ENCODE results near the gene MVK. TPM values are rescaled to one million over a fixed set of nuclear protein-coding genes. Genes with fewer than 3 reads are reported as not detected.

The MVK gene
- total RNA-seq, 1 donor, result 9.7 TPM

DNA sequence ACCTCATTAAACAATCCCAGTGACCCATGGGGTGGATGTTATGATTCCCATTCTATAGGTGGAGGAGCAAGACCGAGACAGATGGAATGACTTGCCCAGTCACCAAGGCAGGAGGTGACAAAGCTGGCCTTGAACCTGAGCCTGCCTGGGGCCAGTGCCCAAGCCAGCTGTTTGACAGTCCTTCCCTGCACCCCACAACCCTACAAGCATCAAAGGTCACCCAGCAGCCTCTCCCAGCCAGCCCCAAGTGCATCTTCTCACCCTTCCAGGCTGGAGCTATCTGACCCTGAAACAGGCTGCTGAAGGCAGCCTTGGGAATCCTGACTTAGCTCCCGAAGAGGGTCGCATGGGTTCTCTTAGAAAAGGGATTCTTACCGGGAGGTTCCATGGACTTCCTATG is 20.6 kb upstream of the MVK start:
- DNase-seq (ENCODE audit: low read depth), result no peak
- H3K4me3 ChIP-seq (ENCODE audit: low read depth, low read length), result no peak overlapping the region
- TF ChIP-seq, protein P1, sequence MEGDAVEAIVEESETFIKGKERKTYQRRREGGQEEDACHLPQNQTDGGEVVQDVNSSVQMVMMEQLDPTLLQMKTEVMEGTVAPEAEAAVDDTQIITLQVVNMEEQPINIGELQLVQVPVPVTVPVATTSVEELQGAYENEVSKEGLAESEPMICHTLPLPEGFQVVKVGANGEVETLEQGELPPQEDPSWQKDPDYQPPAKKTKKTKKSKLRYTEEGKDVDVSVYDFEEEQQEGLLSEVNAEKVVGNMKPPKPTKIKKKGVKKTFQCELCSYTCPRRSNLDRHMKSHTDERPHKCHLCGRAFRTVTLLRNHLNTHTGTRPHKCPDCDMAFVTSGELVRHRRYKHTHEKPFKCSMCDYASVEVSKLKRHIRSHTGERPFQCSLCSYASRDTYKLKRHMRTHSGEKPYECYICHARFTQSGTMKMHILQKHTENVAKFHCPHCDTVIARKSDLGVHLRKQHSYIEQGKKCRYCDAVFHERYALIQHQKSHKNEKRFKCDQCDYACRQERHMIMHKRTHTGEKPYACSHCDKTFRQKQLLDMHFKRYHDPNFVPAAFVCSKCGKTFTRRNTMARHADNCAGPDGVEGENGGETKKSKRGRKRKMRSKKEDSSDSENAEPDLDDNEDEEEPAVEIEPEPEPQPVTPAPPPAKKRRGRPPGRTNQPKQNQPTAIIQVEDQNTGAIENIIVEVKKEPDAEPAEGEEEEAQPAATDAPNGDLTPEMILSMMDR (IDR thresholded peaks at IDR 0.05; ENCODE audit: insufficient read depth, low read length), result no peak

- no peak for DNase-seq (ENCODE audit: low read depth)
- H3K4me3 ChIP-seq (ENCODE audit: low read depth, low read length), result no peak overlapping the region
- TF ChIP-seq, protein P1 (IDR thresholded peaks at IDR 0.05; ENCODE audit: insufficient read depth, low read length), result no peak
Measured at GRCh38 chr12:109553483-109553882, 20.1 kb upstream of the MVK start.

GRCh38 chr12:109553906-109554500 is 19.6 kb upstream of the MVK start:
- no peak for DNase-seq (ENCODE audit: low read depth)

DNA sequence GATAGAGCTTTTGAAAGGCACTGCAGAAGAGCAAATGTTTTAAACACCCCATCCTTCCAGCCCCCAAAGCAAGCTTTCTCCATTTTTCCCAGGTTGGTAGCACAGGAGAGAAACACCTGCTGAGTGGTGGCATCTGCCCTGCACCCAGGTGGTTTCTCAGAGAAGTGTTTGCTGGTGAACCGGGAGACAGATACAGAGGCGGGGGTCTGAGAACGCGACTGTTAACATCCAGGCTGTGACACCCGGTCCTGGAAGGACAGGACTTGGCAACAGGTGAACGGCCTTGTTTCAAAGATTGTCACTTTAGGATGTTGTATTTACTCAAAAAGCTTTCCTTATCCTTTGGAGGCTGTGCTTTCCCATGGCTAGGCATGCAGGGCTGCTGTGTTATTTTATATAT is 18.8 kb upstream of the MVK start:
- H3K4me3 ChIP-seq (ENCODE audit: low read depth, low read length), result no peak overlapping the region
- TF ChIP-seq, protein P1 (IDR thresholded peaks at IDR 0.05; ENCODE audit: insufficient read depth, low read length), result no peak
- no peak for DNase-seq (ENCODE audit: low read depth)

More at GRCh38 chr12:109553906-109554500, 19.6 kb upstream of the MVK start:
- TF ChIP-seq, protein P1 (IDR thresholded peaks at IDR 0.05; ENCODE audit: insufficient read depth, low read length), result no peak
- H3K4me3 ChIP-seq (ENCODE audit: low read depth, low read length), result no peak overlapping the region

GRCh38 chr12:109555431-109556315 is 17.9 kb upstream of the MVK start:
- H3K4me3 ChIP-seq (ENCODE audit: low read depth, low read length), result no peak overlapping the region
- TF ChIP-seq, protein P1 (IDR thresholded peaks at IDR 0.05; ENCODE audit: insufficient read depth, low read length), result no peak
- no peak for DNase-seq (ENCODE audit: low read depth)

- H3K4me3 ChIP-seq (ENCODE audit: low read depth, low read length), result no peak overlapping the region
- DNase-seq (ENCODE audit: low read depth), result no peak
- TF ChIP-seq, protein P1 (IDR thresholded peaks at IDR 0.05; ENCODE audit: insufficient read depth, low read length), result no peak
Measured at GRCh38 chr12:109557200-109557599, 16.4 kb upstream of the MVK start.
